Fibroblast of skin of back (primary cell): ENCODE measurements around the gene BAZ1B.
"Not testable (repeated sequence)": the region's sequence is repeated elsewhere in the genome, so short reads cannot be mapped to it uniquely, and the experiment has no call there.

Experiments
- DNase-seq: peaks from one replicate; pipeline ENCODE4 v3.0.0-alpha.2; 2013

The BAZ1B gene

DNA sequence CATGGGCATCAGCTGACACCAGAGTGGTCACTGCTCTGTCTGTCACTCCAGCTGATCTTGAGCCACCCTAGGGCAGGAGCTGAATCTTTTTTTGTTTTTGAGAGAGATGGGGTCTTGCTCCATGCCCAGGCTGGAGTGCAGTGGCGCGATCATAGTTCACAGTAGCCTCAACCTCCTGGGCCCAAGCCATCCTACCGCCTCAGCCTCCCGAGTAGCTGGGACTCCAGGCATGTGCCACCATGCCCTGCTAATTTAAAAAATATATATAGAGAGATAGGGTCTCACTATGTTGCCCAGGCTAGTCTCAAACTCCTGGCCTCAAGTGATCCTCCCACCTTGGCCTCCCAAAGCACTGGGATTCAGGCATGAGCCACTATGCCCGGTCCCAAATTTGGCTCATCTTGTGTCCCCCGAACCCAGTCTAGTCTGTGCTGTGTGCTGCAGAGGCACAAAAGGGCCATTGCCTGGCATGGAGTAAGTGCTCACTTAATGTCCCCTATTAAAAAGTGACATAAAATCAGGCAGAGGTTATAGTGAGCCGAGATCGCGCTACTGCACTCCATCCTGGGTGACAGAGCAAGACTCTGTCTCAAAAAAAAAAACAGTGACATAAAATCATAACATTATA, 96.6 kb downstream of the BAZ1B start:
- DNase-seq = no peak

DNA sequence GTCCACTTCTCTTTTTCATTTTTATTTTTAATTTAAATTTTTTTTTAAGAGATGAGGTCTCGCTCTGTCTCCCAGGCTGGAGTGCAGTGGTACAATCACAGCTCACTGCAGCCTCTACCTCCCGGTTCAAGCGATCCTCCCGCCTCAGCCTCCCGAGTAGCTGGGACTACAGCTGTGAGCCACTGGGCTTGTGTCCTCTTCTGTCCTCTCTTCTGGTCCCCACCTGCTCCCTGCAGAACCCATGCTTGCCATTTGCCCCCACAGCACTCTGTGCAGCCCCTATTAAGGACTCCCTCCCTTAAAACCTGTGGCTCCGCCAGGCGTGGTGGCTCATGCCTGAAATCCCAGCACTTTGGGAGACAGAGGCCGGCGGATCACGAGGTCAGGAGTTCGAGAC, 97.6 kb downstream of the BAZ1B start:
- no peak for DNase-seq

DNA sequence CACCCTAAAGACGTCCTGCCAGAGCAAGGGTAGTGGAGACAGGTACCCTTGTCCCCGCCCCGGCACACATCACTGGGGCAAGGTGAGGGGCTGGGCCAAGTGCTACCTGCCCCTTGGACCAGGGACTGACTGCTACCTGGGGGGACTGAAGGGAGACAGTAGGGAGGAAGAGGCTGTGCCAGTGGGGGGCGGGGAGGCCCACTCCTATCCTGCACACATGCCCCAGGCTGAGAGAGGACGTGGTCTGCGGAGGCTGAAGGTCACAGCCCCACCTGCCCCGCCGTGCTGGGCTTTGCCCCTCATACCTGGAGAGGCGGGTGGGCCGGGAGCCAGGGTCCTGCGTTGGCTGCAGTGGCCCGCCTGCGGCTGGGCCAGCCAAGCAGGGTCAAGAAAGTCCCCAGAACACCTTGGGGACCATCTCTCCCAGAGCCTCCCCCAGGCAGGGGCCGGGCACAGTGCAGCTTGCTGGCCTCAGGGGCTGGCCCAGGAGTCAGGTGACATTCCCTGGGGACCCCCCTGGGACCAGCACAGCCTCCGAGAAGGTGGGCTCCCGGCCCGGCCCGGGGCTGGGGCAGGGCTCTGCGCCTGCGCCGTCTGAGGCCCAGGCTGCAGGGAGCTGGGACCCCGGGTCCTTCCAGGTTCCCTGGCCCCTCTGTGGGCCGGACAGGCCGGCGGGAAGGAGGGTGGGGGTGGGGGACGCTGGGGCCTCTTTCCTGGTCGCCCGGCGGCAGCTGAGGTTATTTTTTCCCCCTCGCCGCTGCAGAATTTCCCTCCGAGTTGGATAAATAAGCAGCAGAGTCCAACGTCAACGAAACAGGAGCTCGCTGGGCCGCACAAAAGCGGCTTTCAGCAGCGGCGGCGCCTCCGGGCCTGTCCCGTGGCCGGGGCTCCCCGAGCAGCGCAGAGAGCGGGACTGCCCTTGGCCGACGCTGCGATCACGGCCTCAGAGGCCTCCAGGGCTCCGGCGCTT, 98.3 kb downstream of the BAZ1B start:
- no peak for DNase-seq

DNA sequence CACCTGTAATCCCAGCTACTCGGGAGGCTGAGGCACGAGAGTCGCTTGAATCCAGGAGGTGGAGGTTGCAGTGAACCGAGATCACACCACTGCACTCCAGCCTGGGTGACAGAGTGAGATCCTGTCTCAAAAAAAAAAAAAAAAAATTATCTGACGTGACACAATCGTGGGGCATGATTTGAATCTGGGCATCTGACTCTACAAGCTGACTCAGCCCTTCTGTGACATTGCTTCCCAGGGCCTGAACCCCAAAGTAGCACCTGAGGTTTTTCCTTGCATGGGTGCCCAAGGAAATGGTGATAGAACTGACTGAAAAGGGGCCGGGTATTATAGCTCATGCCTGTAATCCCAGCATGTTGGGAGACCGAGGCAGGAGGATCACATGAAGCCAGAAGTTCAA, 101.5 kb downstream of the BAZ1B start:
- not testable (repeated sequence) for DNase-seq

DNA sequence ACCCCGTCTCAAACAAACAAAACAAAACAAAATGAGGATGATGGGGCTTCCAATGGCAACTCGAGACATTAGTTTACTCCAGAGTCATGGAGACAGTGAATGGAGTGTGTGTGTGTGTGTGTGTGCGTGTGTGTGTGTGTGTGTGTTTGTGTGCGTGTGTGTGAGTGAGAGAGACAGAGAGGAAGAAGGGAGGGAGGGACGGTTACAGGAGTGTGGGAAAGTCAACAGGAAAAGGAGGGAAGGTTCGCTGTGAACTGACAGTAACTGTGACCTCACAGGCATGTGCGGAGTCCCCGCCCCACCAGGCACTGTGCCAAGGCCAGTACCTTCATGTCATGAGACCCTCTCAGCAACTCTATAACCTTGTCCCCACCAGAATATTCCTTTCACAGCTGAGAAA, 102.1 kb downstream of the BAZ1B start:
- not testable (repeated sequence) for DNase-seq

DNA sequence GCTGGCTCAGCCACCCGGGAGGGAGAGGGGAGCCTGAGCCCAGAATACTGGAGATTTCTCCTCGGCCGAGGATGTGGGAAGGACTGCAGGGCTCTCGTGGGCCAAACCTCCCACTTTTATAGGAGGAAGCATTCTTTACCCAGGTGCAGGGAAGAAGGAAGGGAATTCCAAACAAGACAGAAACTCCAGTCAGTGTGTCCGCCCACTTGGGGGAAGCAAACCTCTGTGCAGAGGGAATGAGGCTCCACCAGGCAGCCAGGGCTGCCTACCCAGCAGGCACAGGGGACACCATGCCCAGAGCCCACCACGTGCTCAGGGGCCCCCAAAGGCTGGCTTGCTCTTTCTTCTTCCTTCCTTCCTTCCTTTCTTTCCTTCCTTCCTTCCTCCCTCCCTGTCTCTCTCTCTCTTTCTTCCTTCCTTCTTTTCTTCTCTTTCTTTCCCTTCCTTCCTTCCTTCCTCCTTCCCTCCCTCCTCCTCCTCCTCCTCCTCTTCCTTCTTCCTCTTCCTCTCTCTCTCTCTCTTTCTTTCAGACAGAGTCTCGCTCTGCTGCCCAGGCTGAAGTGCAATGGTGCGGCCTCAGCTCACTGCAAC, 103.9 kb downstream of the BAZ1B start:
- no peak for DNase-seq

DNA sequence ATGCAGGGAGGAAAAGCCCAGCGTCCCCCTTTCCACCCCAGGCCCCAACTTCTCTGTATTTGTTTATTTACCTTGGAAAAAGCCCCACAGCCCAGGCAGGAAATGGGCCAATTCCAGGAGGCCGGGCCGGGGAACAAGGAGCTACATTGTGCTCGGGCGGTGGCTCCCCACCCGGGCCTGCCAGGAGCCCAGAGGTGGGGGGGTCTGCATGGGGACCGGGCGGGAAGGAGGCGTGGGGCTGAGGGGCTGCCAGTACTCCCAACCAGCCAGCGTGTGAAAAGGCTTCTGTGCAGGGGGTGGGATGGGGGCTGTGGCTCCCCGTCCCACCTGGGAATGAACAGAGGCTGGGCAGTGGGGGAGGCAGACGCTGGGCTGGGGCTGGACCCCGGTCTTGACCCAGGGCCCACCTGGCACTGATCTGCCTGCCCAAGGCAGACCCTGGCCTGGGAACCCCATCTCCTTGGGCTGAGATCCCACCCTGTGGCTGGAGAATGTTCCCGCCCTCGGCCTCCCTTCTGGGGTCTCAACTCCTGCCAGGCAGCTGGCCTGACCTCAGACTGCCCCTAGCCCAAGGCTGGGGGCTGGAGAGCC, 111.5 kb downstream of the BAZ1B start:
- peak; percentile 9 for DNase-seq

DNA sequence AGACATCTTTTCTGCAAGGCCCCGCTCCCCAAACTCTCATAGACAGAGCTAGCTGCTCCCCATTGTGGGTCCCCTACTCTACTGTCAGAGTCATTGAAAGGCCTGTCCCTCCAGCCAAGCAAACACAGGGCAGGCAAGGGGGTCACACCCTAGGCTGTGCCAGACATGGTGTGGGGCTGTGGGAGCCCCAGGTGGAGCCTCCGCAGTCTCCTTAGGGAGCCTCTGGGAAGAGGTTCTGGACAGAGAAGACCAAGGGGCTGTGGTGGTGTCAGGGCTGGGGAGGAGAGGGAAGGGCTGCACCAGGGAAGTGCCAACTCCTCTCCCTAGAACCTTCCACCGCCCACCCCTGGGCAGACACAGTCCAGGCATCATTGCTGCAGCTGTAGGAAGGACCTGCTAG, 117.2 kb downstream of the BAZ1B start:
- not testable (repeated sequence) for DNase-seq

DNA sequence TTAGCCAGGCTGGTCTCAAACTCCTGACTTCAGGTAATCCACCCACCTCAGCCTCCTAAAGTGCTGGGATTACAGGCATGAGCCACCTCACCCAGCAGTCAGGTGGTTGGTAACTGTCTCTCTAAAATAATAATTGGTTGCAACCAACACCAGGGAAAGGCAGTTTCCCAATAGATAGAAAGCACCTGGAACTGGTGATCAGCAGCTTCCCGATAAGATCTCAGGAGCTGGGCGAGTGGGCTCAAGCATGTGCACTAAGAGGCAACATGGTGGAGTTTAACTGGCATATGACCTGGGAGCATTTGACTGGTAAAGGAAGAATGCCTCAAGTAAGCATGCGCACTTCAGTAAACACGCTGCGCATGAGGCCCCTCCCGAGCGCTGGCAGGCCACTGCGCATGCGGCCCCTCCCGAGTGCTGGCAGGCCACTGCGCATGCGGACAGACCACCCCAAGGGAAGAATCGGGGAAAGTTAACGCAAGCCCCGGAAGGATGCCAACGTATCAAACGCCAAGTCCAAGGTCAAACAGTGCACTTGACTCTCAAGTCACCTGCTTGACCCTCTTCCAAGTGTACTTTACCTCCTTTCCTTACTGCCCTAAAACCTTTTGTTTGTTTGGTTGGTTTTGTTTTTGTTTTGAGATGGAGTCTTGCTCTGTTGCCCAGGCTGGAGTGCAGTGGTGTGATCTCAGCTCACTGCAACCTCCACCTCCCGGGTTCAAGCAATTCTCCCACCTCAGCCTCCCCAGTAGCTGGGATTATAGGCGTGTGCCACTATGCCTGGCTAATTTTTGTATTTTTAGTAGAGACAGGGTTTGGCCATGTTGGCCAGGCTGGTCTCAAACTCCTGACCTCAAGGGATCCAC, 122.7 kb downstream of the BAZ1B start:
- peak; percentile 70 for DNase-seq

DNA sequence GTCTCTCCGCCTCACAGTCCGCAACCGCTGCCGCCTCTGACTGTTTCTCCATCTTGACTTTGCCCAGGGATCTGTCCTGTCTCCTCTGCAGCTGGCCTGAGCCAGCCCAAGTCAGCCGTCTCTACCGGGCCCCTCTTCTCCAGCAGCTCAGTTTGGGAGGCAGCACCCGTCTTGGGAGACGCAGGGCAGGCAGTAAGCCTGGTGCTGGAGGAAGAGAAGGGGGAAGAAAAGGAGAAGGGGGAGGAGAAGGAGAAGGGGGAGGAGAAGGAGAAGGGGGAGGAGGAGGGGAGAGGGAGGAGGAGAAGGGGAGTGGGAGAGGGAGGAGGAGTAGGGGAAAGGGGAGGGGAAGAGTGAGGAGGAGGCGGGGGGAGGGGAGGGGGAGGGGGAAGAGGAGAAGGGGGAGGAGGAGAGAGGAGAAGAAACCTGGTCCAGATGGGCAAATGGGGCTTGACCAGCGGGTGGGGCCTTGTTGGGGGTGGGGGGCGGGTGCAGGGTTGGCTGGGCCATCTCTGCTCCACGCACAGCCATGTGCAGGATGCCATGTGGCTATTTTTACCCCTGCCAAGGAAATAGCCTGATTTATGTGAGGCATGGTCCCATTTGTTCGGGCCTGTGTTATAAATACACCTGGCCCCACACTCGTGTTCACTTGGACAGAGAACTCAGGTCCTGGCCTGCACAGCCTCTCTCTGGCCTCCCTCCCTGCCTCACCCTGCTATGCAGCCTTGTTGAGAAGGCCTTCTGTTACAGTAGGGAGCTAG, 124.4 kb downstream of the BAZ1B start:
- no peak for DNase-seq

DNA sequence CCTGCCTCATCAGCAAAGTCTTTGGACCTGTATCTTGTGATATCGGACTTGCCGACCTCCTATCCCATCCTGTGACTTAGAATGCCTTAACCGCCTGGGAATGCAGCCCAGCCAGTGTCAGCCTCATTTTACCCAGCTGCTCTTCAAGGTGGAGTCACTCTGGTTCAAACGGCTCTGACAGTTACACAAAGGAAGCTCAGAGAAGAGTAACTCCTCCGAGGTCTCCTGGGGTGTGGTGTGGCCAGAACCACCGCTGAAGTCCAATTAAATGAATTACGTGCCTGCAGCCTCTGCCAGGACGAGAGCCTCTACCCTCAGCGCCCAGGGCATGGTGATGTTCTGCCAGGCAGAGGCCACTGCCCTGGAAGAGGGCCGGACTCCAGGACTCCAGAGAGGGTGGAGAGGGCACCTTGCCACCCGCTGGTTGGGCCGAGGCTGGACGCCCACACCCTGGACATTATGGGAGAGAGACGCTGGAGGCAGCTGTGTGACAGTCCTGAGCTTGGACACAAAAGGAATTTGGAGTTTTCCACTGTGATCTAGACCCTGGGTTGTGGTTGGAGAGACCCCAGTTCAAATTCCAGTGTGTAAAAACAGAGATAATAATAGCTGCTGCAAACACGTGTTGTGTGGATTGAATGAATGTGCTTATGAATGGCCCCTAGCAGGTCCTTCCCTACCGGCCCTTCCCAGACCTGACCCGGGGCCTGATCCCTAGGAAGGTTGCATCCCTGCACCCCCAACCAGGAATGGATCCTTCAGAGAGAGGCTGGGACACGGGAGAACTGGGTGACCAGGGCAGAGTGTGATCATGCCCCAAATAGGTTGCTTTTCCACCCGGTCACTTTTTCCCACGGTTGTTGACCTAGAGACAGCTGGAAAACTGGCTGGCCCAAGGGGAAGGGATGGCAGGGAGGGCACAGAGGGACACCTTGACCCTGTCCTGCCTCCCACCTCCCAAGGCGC, 126.3 kb downstream of the BAZ1B start:
- DNase-seq = no peak

DNA sequence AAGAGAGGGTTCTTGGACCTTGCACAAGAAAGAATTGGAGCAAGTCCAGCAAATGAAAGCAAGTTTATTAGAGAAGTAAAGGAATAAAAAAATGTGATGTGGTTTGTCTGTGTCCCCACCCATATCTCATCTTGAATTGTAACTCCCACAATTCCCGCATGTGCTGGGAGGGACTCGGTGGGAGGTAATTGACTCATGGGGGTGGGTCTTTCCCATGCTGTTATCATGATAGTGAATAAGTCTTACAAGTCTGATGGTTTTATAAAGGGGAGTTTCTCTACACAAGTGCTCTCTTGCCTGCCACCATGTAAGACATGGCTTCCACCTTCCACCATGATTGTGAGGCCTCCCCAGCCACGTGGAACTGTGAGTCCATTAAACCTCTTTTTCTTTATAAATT, 127.7 kb downstream of the BAZ1B start:
- peak; percentile 19 for DNase-seq

DNA sequence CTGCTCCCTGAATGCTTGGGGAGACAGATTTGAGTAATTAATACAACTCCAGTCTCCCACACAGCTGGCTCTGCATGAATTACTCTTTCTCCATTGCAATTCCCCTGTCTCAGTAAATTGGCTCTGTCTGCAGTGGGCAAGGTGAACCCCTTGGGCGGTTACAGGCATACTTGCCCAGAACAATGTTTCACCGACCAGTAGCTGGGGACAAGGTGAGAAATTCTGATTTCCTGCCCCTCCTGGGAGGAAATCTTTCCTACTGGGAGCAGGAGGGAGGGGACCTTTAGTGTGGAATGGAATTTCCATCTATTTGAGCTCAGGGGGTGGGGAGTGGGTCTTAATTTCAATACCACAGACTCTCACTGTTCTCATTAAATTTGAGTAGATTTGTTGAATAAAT, 130.7 kb downstream of the BAZ1B start:
- DNase-seq = no peak
